SK-N-SH (cell line): Measurements from ENCODE around the gene HCRTR2. TPM values are rescaled to one million over a fixed set of nuclear protein-coding genes. Genes with fewer than 3 reads are reported as not detected.
"Not testable (repeated sequence)": the region's sequence is repeated elsewhere in the genome, so short reads cannot be mapped to it uniquely, and the experiment has no call there.

Experiments
- CTCF ChIA-PET: fragments of 300-600, 350-600 bp; formaldehyde crosslinking; extraction: SDS; loops from one replicate; lab custom pipeline; 2021; lab: Yijun Ruan, JAX
- POLR2A ChIA-PET: fragments of 350-600 bp; sonication (Branson Sonifier 250); formaldehyde crosslinking; extraction: SDS; loops from one replicate; lab custom pipeline; 2020; ENCODE audit warnings: antibody characterized with exemption, inconsistent platforms; lab: Yijun Ruan, JAX
- DNase-seq: peaks from one replicate; pipeline ENCODE4 v3.0.0; 2012
- H2AFZ ChIP-seq: fragments of 200-600 bp; sonication (generic); 2 replicates; pipeline ENCODE4 v1.8.1; 2016; ENCODE audit warnings: antibody characterized with exemption, mild to moderate bottlenecking, low read depth
- H3F3A ChIP-seq: fragments of 200-600 bp; sonication (generic); replicated peaks from 2 replicates; pipeline ENCODE3; 2016; ENCODE audit warnings: antibody characterized with exemption, mild to moderate bottlenecking; ENCODE audit not compliant: insufficient read depth
- H3K27ac ChIP-seq, 2 experiments: fragments of 200-500 bp in 1 of 2; fragments of 200-600 bp in 1 of 2; sonication (Bioruptor generic) in 1 of 2; sonication (generic), shearing (Covaris generic) in 1 of 2; 2 replicates each; pipeline versions ENCODE4 v1.5.1 to v1.6.1; 2014 to 2016; ENCODE audit warnings: low read depth in 2 of 2, inconsistent platforms in 1 of 2, low read length in 1 of 2, mild to moderate bottlenecking in 1 of 2, mixed read lengths in 1 of 2
- H3K27me3 ChIP-seq: fragments of 200-600 bp; sonication (generic), shearing (Covaris generic); 2 replicates; pipeline ENCODE4 v1.6.1; 2016; ENCODE audit warnings: mixed run types; ENCODE audit not compliant: insufficient read depth
- H3K36me3 ChIP-seq, 2 experiments: fragments of 200-500 bp in 1 of 2; fragments of 200-600 bp in 1 of 2; sonication (Bioruptor generic) in 1 of 2; sonication (generic) in 1 of 2; replicated peaks in 1 of 2; 2 replicates each; pipeline versions ENCODE3 to v1.5.1; 2014 to 2016; ENCODE audit warnings: low read length in 1 of 2, mild to moderate bottlenecking in 1 of 2; ENCODE audit not compliant: insufficient read depth in 2 of 2, control insufficient read depth in 1 of 2
- H3K4me1 ChIP-seq, 2 experiments: fragments of 200-500 bp in 1 of 2; fragments of 200-600 bp in 1 of 2; sonication (Bioruptor generic) in 1 of 2; sonication (generic), shearing (Covaris generic) in 1 of 2; 2 replicates each; pipeline versions ENCODE4 v1.5.1 to v1.6.1; 2014 to 2016; ENCODE audit warnings: low read depth in 1 of 2, low read length in 1 of 2, mixed run types in 1 of 2; ENCODE audit not compliant: insufficient read depth in 2 of 2, control insufficient read depth in 1 of 2
- H3K4me2 ChIP-seq: fragments of 200-600 bp; sonication (generic), shearing (Covaris generic); 2 replicates; pipeline ENCODE4 v1.6.1; 2017; ENCODE audit warnings: mixed run types
- H3K4me3 ChIP-seq, 2 experiments: fragments of 200-500 bp in 1 of 2; fragments of 200-600 bp in 1 of 2; sonication (Bioruptor generic) in 1 of 2; sonication (generic), shearing (Covaris generic) in 1 of 2; 2 replicates each; pipeline versions ENCODE4 v1.5.1 to v1.8.1; 2014 to 2016; ENCODE audit warnings: low read depth in 2 of 2, inconsistent platforms in 1 of 2, low read length in 1 of 2, mild to moderate bottlenecking in 1 of 2, mixed read lengths in 1 of 2, moderate library complexity in 1 of 2
- H3K79me2 ChIP-seq: fragments of 200-600 bp; sonication (generic); 2 replicates; pipeline ENCODE4 v1.8.1; 2017; ENCODE audit warnings: mild to moderate bottlenecking; ENCODE audit not compliant: insufficient read depth
- H3K9ac ChIP-seq: fragments of 200-600 bp; sonication (generic); 2 replicates; pipeline ENCODE4 v1.6.1; 2017; ENCODE audit warnings: mixed run types
- H3K9me2 ChIP-seq: fragments of 200-600 bp; sonication (generic); 2 replicates; pipeline ENCODE4 v1.6.1; 2017; ENCODE audit warnings: mixed run types
- H3K9me3 ChIP-seq: fragments of 200-600 bp; sonication (generic); 2 replicates; pipeline ENCODE4 v1.6.1; 2017; ENCODE audit warnings: mixed run types, mild to moderate bottlenecking, moderate library complexity
- H4K20me1 ChIP-seq: fragments of 200-600 bp; sonication (generic); 2 replicates; pipeline ENCODE4 v1.6.1; 2017; ENCODE audit warnings: mild to moderate bottlenecking, mixed run types; ENCODE audit not compliant: insufficient read depth
- CHD2 ChIP-seq: fragments of 150-350 bp; IDR thresholded peaks from 2 replicates; pipeline ENCODE4 v1.6.1; 2018; ENCODE audit warnings: low read length; ENCODE audit not compliant: partially characterized antibody
- CTCF ChIP-seq: fragments of 200-600 bp; sonication (generic); IDR thresholded peaks from 2 replicates; pipeline ENCODE4 v1.6.1; 2017; ENCODE audit warnings: antibody characterized with exemption, mild to moderate bottlenecking, moderate library complexity
- ELF1 ChIP-seq: IDR thresholded peaks from 2 replicates; pipeline ENCODE4 v1.4.0; 2012
- FOSL2 ChIP-seq: IDR thresholded peaks from 2 replicates; pipeline ENCODE4 v1.4.0; 2012; ENCODE audit warnings: low read depth, mild to moderate bottlenecking, moderate library complexity, borderline replicate concordance
- FOXJ3 ChIP-seq: sonication (generic); formaldehyde crosslinking; IDR thresholded peaks from 2 replicates; pipeline ENCODE4 v1.5.1; 2020; ENCODE audit warnings: mild to moderate bottlenecking, missing genetic modification reagents
- GABPA ChIP-seq: IDR thresholded peaks from 2 replicates; pipeline ENCODE4 v1.4.0; 2012; ENCODE audit warnings: low read depth, mild to moderate bottlenecking
- IRF3 ChIP-seq: fragments of 150-350 bp; IDR thresholded peaks from 2 replicates; pipeline ENCODE4 v1.6.1; 2016; ENCODE audit warnings: mild to moderate bottlenecking, low read depth, low read length
- JUND ChIP-seq: IDR thresholded peaks from 2 replicates; pipeline ENCODE4 v1.4.0; 2012
- MAX ChIP-seq: IDR thresholded peaks from 2 replicates; pipeline ENCODE4 v1.4.0; 2012; ENCODE audit warnings: low read depth
- MEF2A ChIP-seq: IDR thresholded peaks from 2 replicates; pipeline ENCODE4 v1.4.0; 2012; ENCODE audit warnings: low read depth, borderline replicate concordance
- MXI1 ChIP-seq: IDR thresholded peaks from 2 replicates; pipeline ENCODE4 v1.6.1; 2012; ENCODE audit warnings: mild to moderate bottlenecking, low read depth, low read length, improper control_type of control experiment
- NFIC ChIP-seq: IDR thresholded peaks from 2 replicates; pipeline ENCODE4 v1.4.0; 2012; ENCODE audit warnings: borderline replicate concordance
- POLR2AphosphoS5 ChIP-seq: IDR thresholded peaks from 2 replicates; pipeline ENCODE4 v1.6.1; 2012; ENCODE audit warnings: low read depth, low read length
- RCOR1 ChIP-seq: fragments of 150-350 bp; IDR thresholded peaks from 2 replicates; pipeline ENCODE4 v1.6.1; 2017; ENCODE audit warnings: antibody characterized with exemption, low read length
- RFX5 ChIP-seq: IDR thresholded peaks from 2 replicates; pipeline ENCODE4 v1.6.1; 2012; ENCODE audit warnings: mild to moderate bottlenecking, improper control_type of control experiment, low read length
- RXRA ChIP-seq: IDR thresholded peaks from 2 replicates; pipeline ENCODE4 v1.4.0; 2012; ENCODE audit warnings: low read depth, mild to moderate bottlenecking, borderline replicate concordance
- SIN3A ChIP-seq: IDR thresholded peaks from 2 replicates; pipeline ENCODE4 v1.6.1; 2012; ENCODE audit warnings: low read depth, mild to moderate bottlenecking, low read length, moderate library complexity, borderline replicate concordance
- WGBS: methylation state at CpG from one replicate; pipeline ENCODE4 v1.1.6; 2017; ENCODE audit warnings: low lambda C conversion rate; 5-methylcytosine and 5-hydroxymethylcytosine counted together
- polyA plus RNA-seq, 3 experiments: library from polyadenylated mRNA; depleted of rRNA; stranded (reverse); fragments of >200 nt; gene quantifications; 2 replicates each; pipeline ENCODE4 v1.2.3, GENCODE V29; 2012

HCRTR2 gene
- polyA plus RNA-seq, 1 of the 3 experiments (the other 2 are of a cell fraction): not detected

GRCh38 chr6:55297214-55297613 is 122.9 kb downstream of the HCRTR2 start:
- H3K9ac ChIP-seq, POLR2A ChIA-PET, H3K36me3 ChIP-seq, H3K4me3 ChIP-seq, H3F3A ChIP-seq, H3K9me2 ChIP-seq, H3K27ac ChIP-seq, H3K79me2 ChIP-seq, DNase-seq, H3K9me3 ChIP-seq, H4K20me1 ChIP-seq, H3K27me3 ChIP-seq, H3K4me2 ChIP-seq, H2AFZ ChIP-seq, H3K4me1 ChIP-seq: not testable (repeated sequence)
- CTCF ChIA-PET: interaction anchor here (2.0 kb wide), 1 partner anchor 995 kb away, joined by 5 read pairs; no protein-coding TSS in a partner anchor
- 24% methylated on average over 3 of the region's 3 CpGs for WGBS

GRCh38 chr6:55299286-55299985 is 125.1 kb downstream of the HCRTR2 start:
- Histone ChIP-seq H3K27me3 (no peaks in the 10 kb centered on the region), H3K9ac (no peak overlapping the region), H3K4me2 (no peak overlapping the region), H2AFZ (no peak overlapping the region), H4K20me1 (no peaks in the 10 kb centered on the region), H3F3A (no peaks in the 10 kb centered on the region), H3K79me2 (no peaks in the 10 kb centered on the region), H3K36me3 (no peaks in the 10 kb centered on the region), H3K4me1 (no peaks in the 10 kb centered on the region), H3K9me2 (no peaks in the 10 kb centered on the region), H3K27ac (no peak overlapping the region), H3K9me3 (no peaks in the 10 kb centered on the region), H3K4me3 (no peak overlapping the region)
- TF ChIP-seq MAX: no peak
- DNase-seq: no peak
- CTCF ChIA-PET: interaction anchor here (2.1 kb wide), 1 partner anchor 23 kb away, joined by 4 read pairs; no protein-coding TSS in a partner anchor
- WGBS: 21% methylated on average over 5 of the region's 5 CpGs
- POLR2A ChIA-PET: no interaction called here

- no peak for TF ChIP-seq FOXJ3
- no peak for TF ChIP-seq ELF1
- TF ChIP-seq GABPA: no peak
- TF ChIP-seq FOSL2: no peak
- TF ChIP-seq SIN3A: no peak
- no peak for TF ChIP-seq MXI1
- no peak for TF ChIP-seq MEF2A
- no peak for TF ChIP-seq IRF3
- no peak for TF ChIP-seq NFIC
- TF ChIP-seq CHD2: no peak
- no peak for TF ChIP-seq CTCF
- no peak for TF ChIP-seq POLR2AphosphoS5
- no peak for TF ChIP-seq JUND
- TF ChIP-seq RXRA: no peak
- TF ChIP-seq RCOR1: no peak
- TF ChIP-seq RFX5: no peak
- 4% methylated on average over 1 of the region's 1 CpG for WGBS
- H3K4me2 ChIP-seq: no peak overlapping the region
- no peak overlapping the region for H3K27ac ChIP-seq
- no peak for DNase-seq
- H2AFZ ChIP-seq: no peak overlapping the region
- H3K36me3 ChIP-seq: no peaks in the 10 kb centered on the region
- H3K27me3 ChIP-seq: no peaks in the 10 kb centered on the region
- H3F3A ChIP-seq: no peaks in the 10 kb centered on the region
- ChIA-PET CTCF (interaction anchor here (0.7 kb wide), 1 partner anchor 793 kb away, joined by 3 read pairs; no protein-coding TSS in a partner anchor), POLR2A (no interaction called here)
- H3K9ac ChIP-seq: no peak overlapping the region
- H4K20me1 ChIP-seq: no peaks in the 10 kb centered on the region
- no peaks in the 10 kb centered on the region for H3K9me3 ChIP-seq
- no peaks in the 10 kb centered on the region for H3K79me2 ChIP-seq
- H3K4me1 ChIP-seq: no peaks in the 10 kb centered on the region
- no peaks in the 10 kb centered on the region for H3K9me2 ChIP-seq
- no peak overlapping the region for H3K4me3 ChIP-seq
Measured at GRCh38 chr6:55304747-55305146, 130.4 kb downstream of the HCRTR2 start.
